Measurements from ENCODE around the gene TTC13.

The TTC13 gene

GRCh38 chr1:230938924-230939368 lies 39.7 kb downstream of the TTC13 start:
- TF ChIP-seq, protein P1, sequence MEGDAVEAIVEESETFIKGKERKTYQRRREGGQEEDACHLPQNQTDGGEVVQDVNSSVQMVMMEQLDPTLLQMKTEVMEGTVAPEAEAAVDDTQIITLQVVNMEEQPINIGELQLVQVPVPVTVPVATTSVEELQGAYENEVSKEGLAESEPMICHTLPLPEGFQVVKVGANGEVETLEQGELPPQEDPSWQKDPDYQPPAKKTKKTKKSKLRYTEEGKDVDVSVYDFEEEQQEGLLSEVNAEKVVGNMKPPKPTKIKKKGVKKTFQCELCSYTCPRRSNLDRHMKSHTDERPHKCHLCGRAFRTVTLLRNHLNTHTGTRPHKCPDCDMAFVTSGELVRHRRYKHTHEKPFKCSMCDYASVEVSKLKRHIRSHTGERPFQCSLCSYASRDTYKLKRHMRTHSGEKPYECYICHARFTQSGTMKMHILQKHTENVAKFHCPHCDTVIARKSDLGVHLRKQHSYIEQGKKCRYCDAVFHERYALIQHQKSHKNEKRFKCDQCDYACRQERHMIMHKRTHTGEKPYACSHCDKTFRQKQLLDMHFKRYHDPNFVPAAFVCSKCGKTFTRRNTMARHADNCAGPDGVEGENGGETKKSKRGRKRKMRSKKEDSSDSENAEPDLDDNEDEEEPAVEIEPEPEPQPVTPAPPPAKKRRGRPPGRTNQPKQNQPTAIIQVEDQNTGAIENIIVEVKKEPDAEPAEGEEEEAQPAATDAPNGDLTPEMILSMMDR (IDR thresholded peaks at IDR 0.05) = no peak

DNA sequence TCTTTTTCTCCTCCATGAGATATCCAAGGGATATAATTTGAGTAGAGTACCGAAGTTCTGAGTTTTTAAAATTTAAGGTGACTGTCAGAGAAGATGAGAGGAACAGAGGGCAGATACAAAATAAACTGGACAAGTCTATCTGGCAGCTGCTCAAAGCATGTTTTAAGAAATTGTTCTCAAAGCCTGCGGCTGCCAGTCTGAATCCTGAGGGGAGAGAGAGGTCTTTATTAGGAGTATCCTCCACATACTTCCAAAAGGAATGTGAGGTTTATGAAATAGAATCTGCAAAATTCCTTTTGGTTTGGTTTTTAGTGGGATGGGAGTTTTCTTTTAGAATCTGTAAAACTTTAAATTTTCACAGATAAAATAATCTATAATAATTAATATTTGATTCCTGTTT lies 41.3 kb downstream of the TTC13 start:
- TF ChIP-seq, protein P1 (IDR thresholded peaks at IDR 0.05) = no peak

- TF ChIP-seq, protein P1 (IDR thresholded peaks at IDR 0.05) = no peak
Observed at GRCh38 chr1:230936475-230936874, 42.2 kb downstream of the TTC13 start.

- TF ChIP-seq, protein P1 (IDR thresholded peaks at IDR 0.05) = no peak
Observed at GRCh38 chr1:230935852-230936251, 42.8 kb downstream of the TTC13 start.

DNA sequence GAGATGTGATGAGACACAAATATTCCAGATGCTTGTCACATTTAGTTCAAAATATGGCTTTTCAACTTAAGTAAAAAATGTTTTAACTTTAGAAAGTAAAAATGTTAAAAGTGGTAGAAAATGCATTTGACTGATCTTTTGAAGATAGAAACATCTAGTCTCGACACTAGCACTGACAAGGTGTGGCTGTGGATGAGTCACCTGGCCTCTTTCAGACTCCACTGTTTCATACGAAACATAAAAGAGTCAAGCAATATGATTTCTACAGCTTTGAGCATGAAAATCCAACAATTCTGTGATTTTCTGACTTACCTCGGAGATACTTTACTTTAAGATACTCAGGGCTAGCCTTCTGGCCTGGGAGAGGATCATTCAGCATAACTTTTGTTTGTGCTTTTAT lies 47.7 kb downstream of the TTC13 start:
- TF ChIP-seq, protein P1 (IDR thresholded peaks at IDR 0.05) = no peak

GRCh38 chr1:230926182-230926581 lies 52.5 kb downstream of the TTC13 start:
- TF ChIP-seq, protein P1 (IDR thresholded peaks at IDR 0.05) = no peak

DNA sequence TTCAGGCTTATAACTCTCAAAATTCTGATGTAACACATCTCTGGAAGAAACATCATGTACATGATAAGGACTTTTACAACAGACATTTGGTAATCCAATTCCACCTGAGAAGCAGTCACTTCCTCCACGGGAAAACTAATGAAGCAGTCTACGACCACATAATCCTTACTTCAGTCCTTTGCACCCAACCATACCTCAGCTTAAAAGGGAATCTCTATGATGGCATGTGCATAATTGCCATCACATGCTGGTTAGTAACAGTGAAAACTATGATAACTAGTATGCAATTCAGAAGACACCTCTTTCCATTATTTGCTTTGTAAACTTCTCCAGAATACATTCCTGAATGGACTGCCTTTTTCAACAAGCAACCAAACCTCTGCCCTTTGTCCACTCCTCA lies 53.1 kb downstream of the TTC13 start:
- TF ChIP-seq, protein P1 (IDR thresholded peaks at IDR 0.05) = no peak

- TF ChIP-seq, protein P1 (IDR thresholded peaks at IDR 0.05) = no peak
Observed at GRCh38 chr1:230923176-230923575, 55.5 kb downstream of the TTC13 start.
